ENCODE results near the gene TMEM107. TPM values are rescaled to one million over a fixed set of nuclear protein-coding genes. Genes with fewer than 3 reads are reported as not detected.
A peak's percentile ranks its signal among the peaks of the same experiment; 100 is the strongest.

TMEM107 gene
- total and polyA plus RNA-seq, 10 of the 15 experiments (the other 5 are each of a cell fraction or from before 2014, with no cell fraction given): 7.9 to 38.7 (median 22.9) TPM

GRCh38 chr17:8156246-8156992 lies 19.8 kb downstream of the TMEM107 start (continued):
- no peak for TF ChIP-seq IRF5 (IDR thresholded peaks at IDR 0.05; ENCODE audit: borderline replicate concordance)
- TF ChIP-seq BHLHE40 (IDR thresholded peaks at IDR 0.05; ENCODE audit: borderline replicate concordance in 1 of 2, low read depth in 2 of 2, low read length in 1 of 2): peak; percentile 99 to 100
- no peak for TF ChIP-seq REST (IDR thresholded peaks at IDR 0.05; ENCODE audit: low read depth, low read length)
- TF ChIP-seq TCF3 (IDR thresholded peaks at IDR 0.05; ENCODE audit: borderline replicate concordance, insufficient read depth, low read depth, low read length): no peak; the same call in 1 of the 2 replicates
- peak; percentile 86 for TF ChIP-seq NR2C1 (IDR thresholded peaks at IDR 0.05)
- TF ChIP-seq SIX5 (IDR thresholded peaks at IDR 0.05; ENCODE audit: low read depth, low read length, severe bottlenecking): no peak
- peak; percentile 98 for TF ChIP-seq IRF3 (IDR thresholded peaks at IDR 0.05)
- TF ChIP-seq E2F4 (IDR thresholded peaks at IDR 0.05; ENCODE audit: low read depth, low read length): no peak
- no peak for TF ChIP-seq CUX1 (IDR thresholded peaks at IDR 0.05; ENCODE audit: insufficient replicate concordance, low read depth, low read length)
- no peak for TF ChIP-seq PML (IDR thresholded peaks at IDR 0.05; ENCODE audit: low read length)
- peak; percentile 96 for TF ChIP-seq HDGF (IDR thresholded peaks at IDR 0.05)
- peak; percentile 70 for TF ChIP-seq MXI1 (IDR thresholded peaks at IDR 0.05; ENCODE audit: low read depth, low read length)
- peak; percentile 77 for TF ChIP-seq RELB (IDR thresholded peaks at IDR 0.05; ENCODE audit: low read depth)
